NCI-H69 (cell line): ENCODE measurements around the gene TMEM130.
A peak's percentile ranks its signal among the peaks of the same experiment; 100 is the strongest.
"Not testable (repeated sequence)": the region's sequence is repeated elsewhere in the genome, so short reads cannot be mapped to it uniquely, and the experiment has no call there.

Source experiments
- DNase-seq: peaks from one replicate; lab custom pipeline; 2025; lab: John Stamatoyannopoulos, UW

TMEM130 gene

DNA sequence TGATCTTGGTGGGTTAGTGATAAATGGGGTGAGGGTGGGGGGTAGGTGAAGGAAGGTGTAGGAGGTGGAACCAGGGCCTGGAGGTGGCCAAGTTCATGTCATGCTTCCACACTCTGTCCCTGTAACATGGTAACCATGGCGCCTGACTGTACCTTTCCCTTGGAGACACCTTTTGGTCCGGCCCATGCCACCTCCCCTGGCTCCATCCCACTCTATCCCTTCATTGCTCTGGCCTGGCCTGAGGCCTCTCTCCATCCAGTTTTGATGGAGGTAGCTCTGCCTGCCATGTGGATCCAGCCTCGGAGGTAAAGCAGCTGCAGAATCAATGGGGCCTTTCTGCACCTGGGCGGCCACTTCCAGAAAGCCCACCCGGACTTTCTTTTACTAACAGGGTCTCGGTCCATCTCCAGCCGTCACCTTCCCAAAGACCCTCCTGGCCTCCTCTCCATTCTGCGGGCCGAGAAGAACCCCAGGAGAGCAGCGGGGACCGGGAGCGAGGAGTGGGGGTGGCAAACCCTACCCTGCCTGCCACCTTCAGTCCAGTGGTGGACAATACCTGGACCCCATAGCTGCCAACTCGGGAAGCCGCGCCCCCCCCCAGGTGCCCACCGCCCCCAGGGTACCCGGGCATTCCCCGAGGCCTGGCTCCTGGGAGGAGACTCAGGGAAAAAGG lies 8.0 kb upstream of the TMEM130 start:
- DNase-seq: no peak

DNA sequence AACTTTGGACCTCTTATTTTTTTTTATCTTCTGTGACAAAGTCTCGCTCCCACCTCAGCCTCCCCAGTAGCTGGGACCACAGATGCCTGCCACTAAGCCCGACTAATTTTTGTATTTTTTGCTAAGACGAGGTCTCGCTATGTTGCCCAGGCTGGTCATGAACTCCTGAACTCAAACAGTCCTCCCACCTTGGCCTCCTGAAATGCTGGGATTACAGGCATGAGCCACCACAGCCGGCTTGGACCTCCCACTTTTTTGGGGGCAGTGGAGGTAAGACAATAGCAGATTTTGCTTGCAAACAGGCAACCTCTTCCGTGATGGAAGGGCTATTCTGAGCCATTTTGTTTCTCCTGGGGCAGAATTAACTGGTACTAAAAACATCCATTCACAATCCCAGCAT lies 7.3 kb upstream of the TMEM130 start:
- no peak for DNase-seq

DNA sequence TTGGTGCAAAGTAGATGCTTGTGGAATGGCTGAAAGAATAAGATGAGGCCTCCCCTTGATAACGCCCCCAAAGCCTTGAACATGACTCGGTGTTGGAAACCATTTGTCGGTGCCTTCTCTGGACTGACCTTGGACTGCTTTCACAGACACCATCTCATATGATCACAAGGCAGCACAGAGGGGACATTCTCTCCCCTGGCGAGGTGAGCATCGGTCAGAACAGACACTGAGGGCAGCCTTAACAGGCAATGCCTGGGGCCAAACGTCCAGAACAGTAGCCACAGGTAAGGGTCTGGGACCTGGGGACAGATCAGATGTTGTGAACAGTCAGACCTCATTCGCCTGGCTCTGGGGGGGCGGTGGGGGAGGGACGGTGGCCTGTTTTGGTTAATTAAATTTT lies 5.7 kb upstream of the TMEM130 start:
- DNase-seq: no peak

DNA sequence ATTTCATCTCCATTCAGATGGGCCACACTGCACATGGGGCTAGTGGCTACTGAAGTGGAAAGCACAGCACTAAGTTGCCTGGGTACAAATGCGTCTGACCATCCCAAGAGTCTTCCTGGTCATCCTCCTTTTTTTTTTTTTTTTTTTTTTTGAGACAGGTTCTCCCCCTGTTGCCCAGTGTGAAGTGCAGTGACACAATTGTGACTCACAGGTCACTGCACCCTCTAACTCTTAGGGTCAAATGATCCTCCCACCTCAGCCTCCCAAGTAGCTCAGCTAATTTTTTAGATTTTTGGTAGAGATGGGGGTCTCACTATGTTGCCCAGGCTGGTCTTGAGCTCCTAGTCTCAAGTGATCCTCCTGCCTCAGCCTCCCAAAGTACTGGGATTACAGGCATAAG lies 5.1 kb upstream of the TMEM130 start:
- no peak for DNase-seq

DNA sequence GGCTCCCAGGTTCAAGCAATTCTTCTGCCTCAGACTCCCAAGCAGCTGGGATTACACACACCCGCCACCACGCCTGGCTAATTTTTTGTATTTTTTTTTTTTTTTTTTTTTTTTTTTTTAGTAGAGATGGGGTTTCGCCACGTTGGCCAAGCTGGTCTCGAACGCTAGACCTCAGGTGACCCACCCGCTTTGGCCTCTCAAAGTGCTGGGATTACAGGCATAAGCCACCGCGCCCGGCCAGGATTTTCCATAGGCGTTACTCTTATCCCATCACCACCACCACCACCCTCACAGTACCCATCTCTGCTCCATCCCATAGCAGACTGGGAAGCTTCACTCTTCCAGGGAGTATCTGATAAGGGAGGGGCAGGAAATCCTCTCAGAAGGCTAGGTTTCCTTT lies 3.8 kb upstream of the TMEM130 start:
- DNase-seq: not testable (repeated sequence)

DNA sequence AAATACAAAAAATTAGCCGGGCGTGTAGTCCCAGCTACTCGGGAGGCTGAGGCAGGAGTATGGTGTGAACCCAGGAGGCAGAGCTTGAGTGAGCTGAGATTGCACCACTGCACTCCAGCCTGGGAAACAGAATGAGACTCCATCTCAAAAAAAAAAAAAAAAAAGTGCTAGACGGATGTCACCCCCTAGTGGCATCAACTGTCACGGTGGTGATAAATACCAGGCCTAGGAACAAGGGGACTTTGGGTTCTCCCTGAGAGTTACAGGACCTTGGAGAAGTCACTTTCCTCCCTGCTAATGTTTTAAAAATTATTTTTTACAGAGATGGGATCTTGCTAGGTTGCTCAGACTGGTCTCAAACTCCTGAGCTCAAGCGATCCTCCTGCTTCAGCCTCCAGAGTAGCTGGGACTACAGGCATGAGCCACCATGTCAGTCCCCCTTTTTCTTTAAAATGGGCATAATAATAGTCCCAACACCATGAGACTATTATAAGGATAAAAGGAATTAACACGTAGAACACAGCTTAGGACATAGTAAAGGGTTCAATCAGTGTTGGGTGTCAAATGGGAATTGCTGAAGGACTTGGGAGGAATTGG lies 2.6 kb upstream of the TMEM130 start:
- peak; percentile 53 for DNase-seq

DNA sequence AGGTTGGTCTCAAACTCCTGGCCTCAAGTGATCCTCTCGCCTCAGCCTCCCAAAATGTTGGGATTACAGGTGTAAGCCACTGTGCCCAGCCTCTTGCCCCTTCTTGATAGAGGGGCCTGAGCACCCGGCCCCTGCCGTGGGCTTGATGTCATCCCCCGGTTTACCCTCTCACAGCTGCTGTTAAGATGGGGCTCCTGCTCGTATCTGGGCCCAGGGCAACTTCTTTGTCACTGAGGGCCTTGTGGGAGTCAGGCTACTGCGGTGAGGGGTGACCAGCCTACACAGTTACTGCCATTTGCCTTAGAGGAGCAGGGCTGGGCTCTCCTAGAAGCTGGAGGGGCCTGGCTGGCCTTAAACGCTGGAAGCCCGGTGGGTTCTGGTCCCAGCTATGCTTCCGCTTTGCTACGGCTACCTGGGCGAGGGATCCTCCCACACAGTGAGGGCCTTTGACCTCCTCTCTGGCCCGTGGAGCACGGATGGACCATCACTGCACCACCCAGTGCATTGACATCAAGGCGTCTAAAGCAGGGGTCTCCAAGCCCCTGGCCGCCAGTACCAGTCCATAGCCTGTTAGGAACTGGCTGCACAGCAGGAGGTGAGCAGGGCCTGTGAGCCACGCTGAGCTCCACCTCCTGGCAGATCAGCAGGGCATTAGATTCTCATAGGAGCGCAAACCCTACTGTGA lies 1.1 kb upstream of the TMEM130 start:
- DNase-seq: peak; percentile 4

DNA sequence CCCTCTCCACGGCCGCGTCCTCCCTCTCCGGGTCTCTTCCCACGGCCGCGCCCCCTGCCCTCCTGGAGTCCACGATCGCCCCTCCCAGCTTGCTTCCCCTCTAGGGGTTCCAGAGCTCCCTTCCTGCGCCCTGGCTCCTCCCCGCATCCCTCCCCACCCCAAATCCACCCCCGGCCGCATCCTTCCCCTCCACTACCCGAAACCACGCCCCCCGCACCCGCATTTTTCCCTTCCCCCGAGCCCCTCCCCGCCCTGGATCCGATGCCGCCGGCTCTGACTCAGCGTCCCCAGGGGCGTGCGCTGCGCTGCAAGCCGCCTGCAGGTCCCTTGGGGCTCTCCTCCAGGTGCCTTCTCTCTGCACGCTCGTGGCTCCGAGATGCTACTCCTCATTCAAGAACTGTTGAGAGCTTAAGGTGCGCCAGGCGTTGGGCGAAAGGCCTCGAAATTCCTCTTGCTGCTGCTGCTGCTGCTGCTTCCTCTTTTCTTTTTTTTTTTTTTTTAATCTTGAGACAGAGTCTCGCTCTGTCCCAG lies 372 bp upstream of the TMEM130 start:
- peak; percentile 79 for DNase-seq

DNA sequence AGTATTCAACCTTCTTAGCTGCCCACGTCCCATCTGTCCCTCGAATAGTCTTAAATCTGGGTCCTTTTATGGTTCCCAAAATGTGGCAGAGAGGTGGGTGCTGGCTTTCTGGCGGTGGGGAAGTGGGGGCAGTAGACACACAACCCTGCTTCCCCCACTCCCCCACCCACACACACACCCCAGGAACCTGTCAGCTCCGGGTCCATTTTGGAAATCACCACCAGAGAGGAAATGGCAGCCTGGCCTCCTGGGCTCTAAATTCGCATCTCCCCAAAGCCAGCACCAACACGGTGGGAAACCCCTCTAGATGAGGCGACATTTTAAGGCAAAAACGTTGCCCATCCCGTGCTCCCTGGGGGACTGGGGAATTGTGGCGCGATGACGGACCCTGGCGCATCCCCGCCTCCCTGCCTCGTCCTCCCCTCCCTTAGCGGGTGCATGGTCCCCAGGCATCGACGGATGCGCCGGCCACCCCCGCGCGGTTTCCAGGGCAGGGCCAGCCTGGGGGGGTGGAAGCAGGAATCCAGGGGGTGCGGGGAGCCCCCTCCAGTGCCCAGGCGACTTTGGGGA lies 702 bp downstream of the TMEM130 start:
- no peak for DNase-seq

DNA sequence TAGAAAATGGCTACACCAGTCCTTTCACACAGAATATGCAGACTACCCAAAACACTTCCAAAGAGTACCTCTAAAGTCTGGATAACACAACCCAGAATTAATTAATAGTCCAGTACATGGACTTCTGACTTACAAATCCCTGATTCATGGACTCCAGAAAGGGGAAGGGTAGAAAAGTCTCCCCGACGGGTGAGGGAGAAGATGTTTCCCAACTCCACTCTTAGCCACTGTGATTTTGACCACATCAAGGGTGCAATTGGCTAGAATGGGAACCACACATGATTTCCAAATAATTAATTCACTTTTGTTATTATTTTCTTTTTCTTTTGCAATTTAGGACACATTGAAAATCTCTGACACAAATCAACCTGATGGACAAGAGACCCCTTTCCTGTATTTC lies 1.4 kb downstream of the TMEM130 start:
- DNase-seq: no peak

DNA sequence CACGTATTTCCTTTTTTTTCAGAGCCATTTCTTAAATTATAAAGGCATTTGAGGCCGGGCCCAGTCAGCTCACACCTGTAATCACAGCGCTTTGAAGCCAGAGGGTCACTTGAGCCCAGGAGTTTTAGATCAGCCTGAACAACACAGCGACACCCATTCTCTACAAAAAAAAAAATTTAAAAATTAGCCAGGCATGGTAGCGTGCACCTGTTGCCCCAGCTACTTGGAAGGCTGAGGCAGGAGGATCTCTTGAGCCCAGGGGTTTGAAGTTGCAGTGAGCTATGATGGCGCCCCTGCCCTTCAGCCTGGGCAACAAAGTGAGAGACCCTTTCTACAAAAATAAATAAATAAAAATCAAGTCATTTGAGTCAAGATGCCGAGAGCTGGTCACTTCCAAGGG lies 3.0 kb downstream of the TMEM130 start:
- DNase-seq: no peak

DNA sequence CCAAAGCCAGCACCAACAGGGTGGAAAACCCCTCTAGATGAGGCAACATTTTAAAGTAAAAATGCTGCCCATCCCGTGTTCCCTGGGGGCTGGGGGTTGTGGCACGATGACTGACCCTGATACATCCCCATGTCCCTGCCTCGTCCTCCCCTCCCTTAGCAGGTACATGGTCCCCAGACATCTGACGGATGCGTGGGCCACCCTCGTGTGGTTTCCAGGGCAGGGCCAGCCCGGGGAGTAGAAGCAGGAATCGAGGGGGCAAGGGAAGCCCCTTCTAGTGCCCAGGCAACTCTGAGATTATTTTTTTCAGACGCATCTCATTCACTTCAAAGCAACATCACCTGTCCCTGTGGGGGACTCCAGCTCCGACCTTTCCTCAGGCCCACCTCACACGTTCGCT lies 3.5 kb downstream of the TMEM130 start:
- DNase-seq: no peak

DNA sequence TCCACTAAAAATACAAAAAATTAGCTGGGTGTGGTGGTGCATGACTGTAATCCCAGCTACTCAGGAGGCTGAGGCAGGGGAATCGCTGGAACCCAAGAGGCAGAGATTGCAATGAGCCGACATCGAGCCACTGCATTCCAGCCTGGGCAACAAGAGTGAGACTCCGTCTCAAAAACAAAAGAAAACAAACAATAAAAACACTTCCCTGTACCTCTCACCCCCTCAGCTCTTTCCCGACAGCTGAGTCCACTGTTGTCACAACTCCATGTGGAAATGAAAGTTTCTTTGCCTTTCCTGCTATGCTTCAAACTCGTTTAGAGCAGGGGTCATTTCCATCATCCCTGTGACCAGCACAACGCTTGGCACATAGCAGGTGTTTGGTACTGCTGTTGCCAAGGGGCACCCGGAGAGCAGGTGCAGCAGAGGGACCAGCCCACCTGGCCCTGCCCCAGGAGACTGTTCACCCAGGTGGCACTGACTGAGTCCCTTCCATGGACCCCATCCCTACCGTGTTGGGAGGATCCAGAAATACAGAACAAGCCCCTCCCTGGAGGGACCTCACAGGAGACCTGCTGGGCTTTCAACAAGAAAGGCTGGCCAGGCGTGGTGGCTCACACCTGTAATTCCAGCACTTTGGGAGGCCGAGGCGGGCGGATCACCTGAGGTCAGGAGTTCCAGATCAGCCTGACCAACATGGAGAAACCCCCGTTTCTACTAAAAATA lies 4.9 kb downstream of the TMEM130 start:
- DNase-seq: peak; percentile 8

DNA sequence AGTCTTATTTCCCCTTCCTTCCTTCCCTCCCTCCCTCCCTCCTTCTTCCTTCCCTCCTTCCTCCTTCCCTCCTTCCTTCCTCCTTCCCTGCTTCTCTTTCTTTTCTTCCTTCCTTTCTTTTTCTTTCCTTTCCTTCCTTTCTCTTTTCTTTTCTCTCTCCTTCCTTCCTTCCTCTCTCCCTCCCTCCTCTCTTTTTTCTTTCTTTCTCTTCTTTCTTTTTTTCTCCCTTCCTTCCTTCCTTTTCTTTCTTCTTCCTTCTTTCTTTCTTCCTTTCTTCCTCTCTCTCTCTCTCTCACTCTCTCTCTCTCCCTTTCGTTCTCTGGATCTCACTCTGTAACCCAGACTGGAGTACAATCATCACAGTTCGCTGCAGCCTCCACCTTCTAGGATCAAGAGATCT lies 6.2 kb downstream of the TMEM130 start:
- no peak for DNase-seq

DNA sequence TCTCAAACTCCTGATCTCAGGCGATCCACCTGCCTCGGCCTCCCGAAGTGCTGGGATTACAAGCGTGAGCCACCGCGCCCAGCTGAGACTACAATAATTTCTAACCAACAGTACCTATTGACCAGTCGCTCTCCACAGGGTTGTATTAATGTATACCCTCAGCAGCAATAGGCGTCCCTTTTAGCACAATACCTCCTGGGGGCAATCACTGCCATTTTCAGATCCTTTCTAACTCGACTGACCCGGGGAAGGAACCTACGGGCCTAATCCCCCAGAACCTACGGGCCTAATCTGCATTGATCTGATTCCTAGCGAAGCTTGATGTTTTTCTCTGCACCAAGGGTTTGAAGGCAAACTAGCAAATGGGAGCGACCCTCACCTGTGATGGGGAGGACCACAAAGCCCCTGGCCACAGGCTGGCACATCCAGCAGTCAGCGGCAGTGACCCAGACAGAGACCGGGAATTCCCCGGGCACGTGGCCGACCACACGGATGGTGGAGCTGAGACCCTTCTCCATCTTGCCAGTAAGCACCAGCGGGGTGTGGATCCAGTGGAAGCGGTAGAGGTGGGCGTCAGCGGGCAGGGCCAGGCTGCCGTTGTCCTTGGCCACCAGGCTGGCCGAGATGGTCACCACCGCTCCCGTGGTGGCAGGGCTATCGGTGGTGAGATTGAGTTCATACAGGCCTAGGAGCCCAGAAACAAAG lies 6.9 kb downstream of the TMEM130 start:
- DNase-seq: no peak

DNA sequence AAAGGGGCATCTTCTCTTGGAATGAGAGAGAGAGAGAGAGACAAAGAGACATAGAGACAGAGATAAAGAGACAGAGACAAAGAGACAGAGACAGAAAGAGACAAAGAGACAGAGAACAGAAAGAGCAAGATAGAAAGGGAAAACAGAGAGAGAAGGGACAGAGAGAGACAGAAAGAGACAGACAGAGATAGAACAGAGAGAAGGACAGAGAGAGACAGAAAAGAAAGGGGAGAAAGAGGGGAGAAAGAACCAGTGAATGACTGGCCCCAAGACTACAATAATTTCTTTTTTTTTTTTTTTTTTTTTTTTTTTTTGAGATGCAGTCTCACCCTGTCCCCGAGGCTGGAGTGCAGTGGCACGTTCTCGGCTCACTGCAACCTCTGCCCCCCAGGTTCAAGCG lies 7.6 kb downstream of the TMEM130 start:
- no peak for DNase-seq

DNA sequence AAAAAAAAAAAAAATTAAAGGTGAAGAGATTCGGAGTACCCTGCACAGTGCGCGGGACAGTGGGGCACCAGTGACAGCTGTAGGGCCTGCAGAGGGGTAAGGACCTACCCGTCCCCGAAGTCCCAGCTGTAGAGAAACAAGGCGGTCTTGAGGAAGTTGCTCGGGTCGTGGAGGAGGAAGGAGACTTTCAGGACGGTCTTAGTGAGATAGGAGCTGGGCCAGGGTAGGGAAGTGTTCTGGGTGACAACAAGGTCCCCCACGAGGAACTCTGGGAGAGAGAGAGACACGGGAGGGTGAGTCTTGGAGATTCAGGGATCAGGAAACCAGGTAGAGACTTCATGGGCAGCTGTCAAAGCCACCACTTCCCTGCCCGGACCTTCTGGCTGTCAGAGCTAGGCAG lies 9.7 kb downstream of the TMEM130 start:
- no peak for DNase-seq

DNA sequence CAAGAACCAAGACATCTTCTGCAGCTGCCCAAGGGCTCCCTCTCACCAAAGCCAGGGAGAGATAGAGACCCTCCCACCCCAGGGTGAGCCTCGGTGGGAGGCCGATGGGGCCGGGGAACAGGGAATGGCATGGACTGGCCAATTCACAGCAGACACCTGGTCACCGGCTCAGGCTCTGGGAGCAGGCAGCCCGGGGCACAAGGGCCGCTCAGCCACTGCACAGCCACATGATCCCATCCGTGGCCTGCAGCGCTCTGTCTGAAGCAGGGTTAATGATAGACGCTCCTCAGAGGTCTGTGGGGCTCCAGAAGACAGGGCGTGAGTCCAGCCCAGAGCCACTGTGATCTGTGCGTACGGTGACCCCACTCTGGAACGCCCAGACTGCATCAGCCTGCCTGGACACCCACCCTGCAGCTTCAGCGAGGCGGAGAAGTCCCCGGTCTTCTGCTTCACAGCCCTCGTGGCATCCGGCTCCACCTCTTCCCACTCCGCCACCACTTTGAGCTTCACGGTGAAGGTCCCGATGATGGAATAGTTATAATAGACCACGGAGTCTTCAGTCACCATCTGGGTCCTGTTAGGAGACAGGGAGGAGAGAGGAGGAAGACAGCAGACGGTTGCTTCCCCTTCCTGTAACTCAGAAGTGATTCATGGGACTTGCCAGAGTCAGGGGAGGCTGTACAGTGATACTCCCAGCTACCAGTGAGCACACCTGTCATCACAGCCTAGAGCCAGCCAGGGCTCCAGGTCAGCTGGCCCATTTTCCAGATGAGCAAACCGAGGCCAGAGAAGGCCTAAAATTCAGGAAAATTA lies 14.0 kb downstream of the TMEM130 start:
- DNase-seq: no peak

DNA sequence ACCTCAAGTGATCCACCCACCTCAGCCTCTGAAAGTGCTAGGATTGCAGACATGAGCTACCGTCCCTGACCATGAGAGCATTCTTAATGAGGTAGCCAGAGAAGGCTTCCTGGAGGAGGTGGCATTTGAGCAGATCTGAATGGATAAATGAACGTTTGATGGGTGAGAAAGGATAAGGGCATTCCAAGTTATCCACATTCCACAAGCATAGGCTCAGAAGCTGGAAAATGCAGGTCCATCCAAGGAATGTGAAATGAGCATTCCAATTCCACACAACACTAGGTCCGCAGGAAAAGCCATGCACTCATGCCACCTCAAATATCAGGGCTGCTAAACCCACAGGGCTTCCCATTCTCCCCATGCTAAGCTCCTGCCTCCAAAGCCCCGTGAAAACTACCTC lies 17.0 kb downstream of the TMEM130 start:
- no peak for DNase-seq

DNA sequence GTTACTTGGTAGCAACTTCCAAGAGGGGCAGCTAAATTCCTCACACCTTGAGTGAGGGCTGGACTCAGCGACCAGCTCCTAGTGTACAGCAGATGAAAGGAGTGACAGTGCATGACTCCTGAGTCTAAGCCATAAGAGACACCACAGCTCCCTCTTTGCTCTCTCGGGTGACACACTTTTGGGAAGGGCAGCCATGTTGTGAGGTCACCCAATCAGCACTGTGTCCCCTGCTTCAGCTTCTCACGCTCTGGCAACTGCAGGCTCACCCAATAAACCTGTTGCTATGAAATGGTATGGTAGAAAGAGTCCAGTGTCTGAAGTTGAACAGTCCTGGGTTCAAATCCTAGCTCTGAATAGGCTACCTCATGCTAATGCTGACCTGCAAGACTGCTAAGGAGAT lies 20.9 kb downstream of the TMEM130 start:
- no peak for DNase-seq

DNA sequence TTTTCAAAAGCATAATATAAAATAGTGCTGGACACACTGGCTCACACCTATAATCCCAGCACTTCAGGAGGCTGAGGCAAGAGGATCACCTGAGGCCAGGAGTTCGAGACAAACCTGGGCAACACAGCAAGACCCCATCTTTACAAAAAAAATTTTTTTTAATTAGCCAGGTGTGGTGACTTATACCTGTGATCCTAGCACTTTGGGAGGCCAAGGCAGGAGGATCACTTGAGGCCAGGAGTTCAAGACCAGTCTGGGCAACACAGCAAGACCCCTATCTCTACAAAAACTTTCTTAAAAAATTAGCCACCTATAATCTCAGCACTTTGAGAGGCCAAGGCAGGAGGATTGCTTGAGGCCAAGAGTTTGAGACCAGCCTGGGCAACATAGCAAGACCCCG lies 27.3 kb downstream of the TMEM130 start:
- DNase-seq: not testable (repeated sequence)
